ENCODE data around the gene RFPL3. TPM values are rescaled to one million over a fixed set of nuclear protein-coding genes. Genes with fewer than 3 reads are reported as not detected.
"Not testable (repeated sequence)": the region's sequence is repeated elsewhere in the genome, so short reads cannot be mapped to it uniquely, and the experiment has no call there.

The RFPL3 gene
- polyA plus RNA-seq, 3 donors: not detected

- no peaks in the 10 kb centered on the region for H3K4me1 Mint-ChIP-seq
- H3K9me3 ChIP-seq (replicated peaks in 1 of 2; ENCODE audit: control insufficient read depth in 1 of 2, insufficient read depth in 1 of 2, low read length in 2 of 2): peaks cover 0 to 1% of the 10 kb centered on the region in 2 donors
- no peak overlapping the region for H3K9ac ChIP-seq (ENCODE audit: insufficient read depth, low read length, poor library complexity, severe bottlenecking)
- no peak for TF ChIP-seq CTCF (IDR thresholded peaks at IDR 0.05)
- intact Hi-C loops (cut with micrococcal nuclease): no loop called here
- no peaks in the 10 kb centered on the region for H3K79me2 ChIP-seq (ENCODE audit: insufficient read depth, low read length)
- no peak overlapping the region for H3K4me3 Mint-ChIP-seq
- H3K36me3 ChIP-seq (replicated peaks in 1 of 2; ENCODE audit: control insufficient read depth in 1 of 2, insufficient read depth in 2 of 2, low read length in 2 of 2): no peaks in the 10 kb centered on the region
- H2AFZ ChIP-seq (ENCODE audit: insufficient read depth, low read depth, low read length, poor library complexity, severe bottlenecking): no peak overlapping the region
- H3K27ac Mint-ChIP-seq: no peak overlapping the region
- 100% methylated on average over 2 of the region's 6 CpGs for WGBS (ENCODE audit: insufficient coverage)
- peaks cover 4 to 23% (median 11%) of the 10 kb centered on the region in 3 donors for H3K27me3 Mint-ChIP-seq (ENCODE audit: low read depth in 3 of 3)
- no peaks in the 10 kb centered on the region for H3K4me1 ChIP-seq (ENCODE audit: control insufficient read depth in 1 of 2, insufficient read depth in 2 of 2, low read length in 2 of 2)
- H4K20me1 ChIP-seq (ENCODE audit: insufficient read depth, low read length): no peaks in the 10 kb centered on the region
- DNase-seq: no peak
- peaks cover 0 to 7% (median 3%) of the 10 kb centered on the region in 7 donors for H3K9me3 Mint-ChIP-seq
- no peak overlapping the region for H3K4me2 ChIP-seq (replicated peaks; ENCODE audit: extremely low read depth, low read length, poor library complexity, severe bottlenecking)
- H3K36me3 Mint-ChIP-seq: no peaks in the 10 kb centered on the region
- H3K27me3 ChIP-seq (ENCODE audit: control insufficient read depth in 2 of 2, insufficient read depth in 2 of 2, low read length in 2 of 2): peaks cover 6 to 21% of the 10 kb centered on the region in 2 donors
- H3K27ac ChIP-seq (ENCODE audit: low read depth in 1 of 2, low read length in 2 of 2): no peak overlapping the region
- H3K4me3 ChIP-seq (replicated peaks in 1 of 3; ENCODE audit: low read depth in 2 of 3, low read length in 3 of 3): no peak overlapping the region
Measured at GRCh38 chr22:32348031-32348611, 9.5 kb upstream of the RFPL3 start.

- H4K20me1 ChIP-seq (ENCODE audit: insufficient read depth, low read length); H3K36me3 Mint-ChIP-seq; DNase-seq; H3K4me1 Mint-ChIP-seq; intact Hi-C loops (cut with micrococcal nuclease); H3K27ac ChIP-seq (ENCODE audit: low read depth in 1 of 2, low read length in 2 of 2); H3K27me3 Mint-ChIP-seq (ENCODE audit: low read depth in 3 of 3); H3K36me3 ChIP-seq (replicated peaks in 1 of 2; ENCODE audit: control insufficient read depth in 1 of 2, insufficient read depth in 2 of 2, low read length in 2 of 2); H3K9ac ChIP-seq (ENCODE audit: insufficient read depth, low read length, poor library complexity, severe bottlenecking); H3K79me2 ChIP-seq (ENCODE audit: insufficient read depth, low read length); H3K27me3 ChIP-seq (ENCODE audit: control insufficient read depth in 2 of 2, insufficient read depth in 2 of 2, low read length in 2 of 2); H3K27ac Mint-ChIP-seq; H3K4me3 ChIP-seq (replicated peaks in 1 of 3; ENCODE audit: low read depth in 2 of 3, low read length in 3 of 3); H2AFZ ChIP-seq (ENCODE audit: insufficient read depth, low read depth, low read length, poor library complexity, severe bottlenecking); H3K4me1 ChIP-seq (ENCODE audit: control insufficient read depth in 1 of 2, insufficient read depth in 2 of 2, low read length in 2 of 2); H3K4me2 ChIP-seq (replicated peaks; ENCODE audit: extremely low read depth, low read length, poor library complexity, severe bottlenecking); H3K4me3 Mint-ChIP-seq: not testable (repeated sequence)
- H3K9me3 ChIP-seq (replicated peaks in 1 of 2; ENCODE audit: control insufficient read depth in 1 of 2, insufficient read depth in 1 of 2, low read length in 2 of 2): peaks cover 0 to 15% of the 10 kb centered on the region in 2 donors
- no CpG with 5 or more reads among the region's 1 CpG for WGBS (ENCODE audit: insufficient coverage)
- peaks cover 5 to 18% (median 11%) of the 10 kb centered on the region in 7 donors for H3K9me3 Mint-ChIP-seq
Measured at GRCh38 chr22:32351875-32352274, 5.8 kb upstream of the RFPL3 start.
